ENCODE results near the gene PRDM15. TPM values are rescaled to one million over a fixed set of nuclear protein-coding genes. Genes with fewer than 3 reads are reported as not detected.

The PRDM15 gene
- total and polyA plus RNA-seq, 8 donors = 0.92 to 44.6 (median 3.4) TPM

GRCh38 chr21:41816583-41817165 is 62.5 kb downstream of the PRDM15 start:
- no peak overlapping the region for H3K27ac ChIP-seq
- H3K4me3 ChIP-seq = no peak overlapping the region
- DNase-seq = peak; percentile 74 to 87
- H3K4me1 ChIP-seq = peaks cover 4 to 9% (median 7%) of the 10 kb centered on the region in 4 donors
- no peaks in the 10 kb centered on the region for H3K27me3 ChIP-seq
- H3K9me3 ChIP-seq = no peaks in the 10 kb centered on the region
- WGBS, 5 donors = 9 to 16% (median 11%) methylated on average over 12 of the region's 12 CpGs
- TF ChIP-seq EP300 (IDR thresholded peaks at IDR 0.05) = no peak
- TF ChIP-seq, protein P1, sequence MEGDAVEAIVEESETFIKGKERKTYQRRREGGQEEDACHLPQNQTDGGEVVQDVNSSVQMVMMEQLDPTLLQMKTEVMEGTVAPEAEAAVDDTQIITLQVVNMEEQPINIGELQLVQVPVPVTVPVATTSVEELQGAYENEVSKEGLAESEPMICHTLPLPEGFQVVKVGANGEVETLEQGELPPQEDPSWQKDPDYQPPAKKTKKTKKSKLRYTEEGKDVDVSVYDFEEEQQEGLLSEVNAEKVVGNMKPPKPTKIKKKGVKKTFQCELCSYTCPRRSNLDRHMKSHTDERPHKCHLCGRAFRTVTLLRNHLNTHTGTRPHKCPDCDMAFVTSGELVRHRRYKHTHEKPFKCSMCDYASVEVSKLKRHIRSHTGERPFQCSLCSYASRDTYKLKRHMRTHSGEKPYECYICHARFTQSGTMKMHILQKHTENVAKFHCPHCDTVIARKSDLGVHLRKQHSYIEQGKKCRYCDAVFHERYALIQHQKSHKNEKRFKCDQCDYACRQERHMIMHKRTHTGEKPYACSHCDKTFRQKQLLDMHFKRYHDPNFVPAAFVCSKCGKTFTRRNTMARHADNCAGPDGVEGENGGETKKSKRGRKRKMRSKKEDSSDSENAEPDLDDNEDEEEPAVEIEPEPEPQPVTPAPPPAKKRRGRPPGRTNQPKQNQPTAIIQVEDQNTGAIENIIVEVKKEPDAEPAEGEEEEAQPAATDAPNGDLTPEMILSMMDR (IDR thresholded peaks at IDR 0.05) = peak in 5 of 7 experiments; percentile 63 to 80 (median 71)
- intact Hi-C loops (cut with DNase I; ENCODE audit: low total_unique reads) = loop anchor here (5.0 kb wide), 1 partner anchor 296 kb away; no protein-coding TSS in a partner anchor
- H3K36me3 ChIP-seq = peaks cover 19 to 67% (median 56%) of the 10 kb centered on the region in 4 donors

DNA sequence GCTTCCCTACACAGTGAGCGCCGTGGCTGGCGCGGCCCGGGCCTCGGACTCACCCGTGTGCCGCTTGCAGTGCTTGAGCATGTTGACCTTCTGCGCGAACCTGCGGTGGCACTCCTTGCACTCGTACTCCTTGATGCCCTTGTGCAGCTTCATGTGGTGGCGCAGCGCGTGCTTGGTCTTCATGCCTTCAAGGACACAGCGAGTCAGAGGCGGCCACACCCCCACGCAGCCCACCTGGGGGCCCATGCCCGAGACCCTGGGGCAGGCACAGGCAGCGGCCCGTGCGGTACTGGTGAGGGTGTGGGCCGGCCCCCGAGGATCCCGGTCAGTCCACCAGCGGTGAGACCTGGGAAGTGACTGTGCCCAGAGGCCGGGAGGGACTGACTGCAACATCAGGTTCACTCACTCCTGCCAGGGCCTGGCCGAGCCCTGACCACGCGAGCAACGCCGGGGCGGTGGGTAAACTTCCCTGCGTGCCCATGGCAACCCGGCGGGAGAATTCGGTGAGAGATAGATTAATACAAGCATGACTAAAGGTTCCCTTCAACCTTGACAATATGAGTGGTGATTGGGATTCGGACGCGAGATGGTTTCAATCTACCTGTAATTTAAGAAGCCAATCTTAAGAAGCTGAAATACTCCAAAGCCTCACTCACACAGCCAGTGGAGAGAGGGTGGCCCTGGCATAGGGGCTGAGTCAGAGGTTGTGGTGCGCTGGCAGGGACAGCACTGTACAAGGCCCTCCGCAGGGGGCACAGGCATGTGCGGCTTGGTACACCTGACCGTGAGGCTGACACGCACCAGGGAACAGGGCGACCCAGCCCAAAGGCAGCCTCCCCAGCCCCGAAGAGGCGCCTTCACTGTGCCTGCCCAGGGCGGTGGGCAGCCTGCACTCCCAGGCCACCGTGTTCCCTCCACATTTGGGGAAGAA is 63.2 kb downstream of the PRDM15 start:
- H3K27ac ChIP-seq = no peak overlapping the region
- DNase-seq = no peak
- H3K9me3 ChIP-seq = no peaks in the 10 kb centered on the region
- intact Hi-C loops (cut with DNase I; ENCODE audit: low total_unique reads) = loop anchor here (5.0 kb wide), 1 partner anchor 296 kb away; no protein-coding TSS in a partner anchor
- H3K36me3 ChIP-seq = peaks cover 19 to 65% (median 54%) of the 10 kb centered on the region in 4 donors
- H3K4me1 ChIP-seq = peaks cover 4 to 9% (median 7%) of the 10 kb centered on the region in 4 donors
- no peaks in the 10 kb centered on the region for H3K27me3 ChIP-seq
- no peak overlapping the region for H3K4me3 ChIP-seq
- no peak for TF ChIP-seq EP300 (IDR thresholded peaks at IDR 0.05)
- TF ChIP-seq POLR2AphosphoS5 (IDR thresholded peaks at IDR 0.05) = no peak
- no peak for TF ChIP-seq POLR2A (IDR thresholded peaks at IDR 0.05)
- TF ChIP-seq, protein P1 (IDR thresholded peaks at IDR 0.05) = no peak
- WGBS, 5 donors = 90 to 95% (median 93%) methylated on average over 27 to 50 of the region's 50 CpGs

- no peak for DNase-seq
- H3K27ac ChIP-seq = no peak overlapping the region
- intact Hi-C loops (cut with DNase I; ENCODE audit: low total_unique reads) = no loop called here
- peaks cover 4 to 9% (median 7%) of the 10 kb centered on the region in 4 donors for H3K4me1 ChIP-seq
- TF ChIP-seq EP300 (IDR thresholded peaks at IDR 0.05) (no peak), POLR2A (IDR thresholded peaks at IDR 0.05) (no peak), POLR2AphosphoS5 (IDR thresholded peaks at IDR 0.05) (no peak)
- TF ChIP-seq, protein P1 (IDR thresholded peaks at IDR 0.05) = no peak
- no peaks in the 10 kb centered on the region for H3K9me3 ChIP-seq
- H3K27me3 ChIP-seq = no peaks in the 10 kb centered on the region
- no peak overlapping the region for H3K4me3 ChIP-seq
- peaks cover 32 to 69% (median 60%) of the 10 kb centered on the region in 4 donors for H3K36me3 ChIP-seq
- WGBS, 5 donors = 89 to 96% (median 92%) methylated on average over 6 to 11 of the region's 11 CpGs
These were observed 65.9 kb downstream of the PRDM15 start for GRCh38 chr21:41813226-41813625.

GRCh38 chr21:41812679-41813078 is 66.5 kb downstream of the PRDM15 start:
- H3K4me1 ChIP-seq = peaks cover 4 to 9% (median 7%) of the 10 kb centered on the region in 4 donors
- no peak for DNase-seq
- 80 to 95% (median 89%) methylated on average over 10 to 13 of the region's 13 CpGs for WGBS, 5 donors
- no peak for TF ChIP-seq EP300 (IDR thresholded peaks at IDR 0.05)
- TF ChIP-seq POLR2A (IDR thresholded peaks at IDR 0.05) = no peak
- no peak for TF ChIP-seq POLR2AphosphoS5 (IDR thresholded peaks at IDR 0.05)
- TF ChIP-seq, protein P1 (IDR thresholded peaks at IDR 0.05) = no peak
- no peaks in the 10 kb centered on the region for H3K27me3 ChIP-seq
- intact Hi-C loops (cut with DNase I; ENCODE audit: low total_unique reads) = no loop called here
- H3K4me3 ChIP-seq = no peak overlapping the region
- peaks cover 32 to 73% (median 63%) of the 10 kb centered on the region in 4 donors for H3K36me3 ChIP-seq
- H3K27ac ChIP-seq = no peak overlapping the region
- no peaks in the 10 kb centered on the region for H3K9me3 ChIP-seq

Measured in stomach (tissue), 9 donors.